Right forelimb (tissue), 1 donor: ENCODE measurements around the gene BMAL1.

Experiments used
- DNase-seq: peaks from one replicate; pipeline ENCODE4 v3.0.0-alpha.2; 2018

The BMAL1 gene

GRCh38 chr11:13318498-13319295 is 41.1 kb downstream of the BMAL1 start:
- DNase-seq, result no peak

GRCh38 chr11:13320688-13321087 is 43.1 kb downstream of the BMAL1 start:
- DNase-seq, result no peak

- no peak for DNase-seq
Observed at GRCh38 chr11:13321431-13321830, 43.8 kb downstream of the BMAL1 start.

DNA sequence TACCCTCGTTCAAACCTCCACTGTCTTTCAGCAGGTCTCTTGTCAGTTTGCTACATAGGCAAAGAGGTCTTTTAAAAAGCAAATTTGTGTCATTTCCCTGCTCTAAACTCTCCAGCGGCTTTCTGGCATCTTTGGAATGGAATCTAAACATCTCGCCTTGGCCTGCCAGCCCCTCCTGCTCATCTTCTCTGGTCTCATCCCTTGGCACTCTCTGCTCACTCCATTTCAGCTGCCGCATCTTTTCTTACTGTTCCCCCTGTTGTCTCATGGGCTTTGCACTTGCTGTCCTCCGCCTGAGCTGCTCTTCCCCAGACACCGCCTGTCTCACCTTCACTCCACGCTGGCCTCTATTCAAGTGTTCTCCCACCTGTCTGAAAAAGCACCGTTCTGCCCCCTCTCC is 46.6 kb downstream of the BMAL1 start:
- no peak for DNase-seq

DNA sequence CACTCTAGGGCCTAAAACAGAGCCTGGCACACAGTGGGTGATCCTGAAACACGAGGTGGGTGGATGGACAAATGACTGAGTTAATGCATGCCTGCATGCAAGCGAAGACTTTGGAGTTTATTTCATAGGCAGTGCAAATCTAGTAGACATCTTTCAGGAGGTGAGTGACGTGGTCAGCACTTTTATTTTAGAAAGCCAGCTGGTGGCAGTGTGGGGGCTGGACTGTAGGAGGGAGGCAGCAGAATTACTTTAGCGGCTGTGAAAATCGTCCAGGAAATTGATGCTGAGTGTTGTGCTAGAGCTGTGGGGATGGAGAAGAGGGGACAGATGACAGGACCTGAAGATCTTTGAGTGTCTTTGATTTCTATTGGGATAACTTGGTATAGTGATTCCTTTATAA is 47.1 kb downstream of the BMAL1 start:
- DNase-seq, result no peak

DNA sequence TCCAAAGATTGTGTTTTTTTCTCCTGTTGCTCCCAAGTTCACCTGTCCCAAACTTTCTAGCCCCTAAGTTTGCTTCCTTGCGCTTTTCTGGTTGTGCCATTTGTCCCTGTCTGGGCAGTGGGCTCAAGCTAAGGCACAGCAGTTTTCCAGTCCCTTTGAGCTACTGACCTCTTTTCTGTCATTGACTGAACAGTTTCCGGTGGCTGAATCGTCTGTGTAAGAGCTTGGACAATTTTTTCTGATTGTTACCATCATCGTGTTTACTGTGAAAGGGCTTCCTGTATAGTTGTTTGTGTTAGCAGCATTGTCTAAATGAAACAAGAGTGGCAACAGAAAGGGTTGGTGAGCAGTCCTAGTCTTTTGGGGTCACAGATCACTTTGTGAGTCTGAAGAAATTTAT is 49.8 kb downstream of the BMAL1 start:
- no peak for DNase-seq

- no peak for DNase-seq
Observed at GRCh38 chr11:13328286-13328685, 50.7 kb downstream of the BMAL1 start.

DNA sequence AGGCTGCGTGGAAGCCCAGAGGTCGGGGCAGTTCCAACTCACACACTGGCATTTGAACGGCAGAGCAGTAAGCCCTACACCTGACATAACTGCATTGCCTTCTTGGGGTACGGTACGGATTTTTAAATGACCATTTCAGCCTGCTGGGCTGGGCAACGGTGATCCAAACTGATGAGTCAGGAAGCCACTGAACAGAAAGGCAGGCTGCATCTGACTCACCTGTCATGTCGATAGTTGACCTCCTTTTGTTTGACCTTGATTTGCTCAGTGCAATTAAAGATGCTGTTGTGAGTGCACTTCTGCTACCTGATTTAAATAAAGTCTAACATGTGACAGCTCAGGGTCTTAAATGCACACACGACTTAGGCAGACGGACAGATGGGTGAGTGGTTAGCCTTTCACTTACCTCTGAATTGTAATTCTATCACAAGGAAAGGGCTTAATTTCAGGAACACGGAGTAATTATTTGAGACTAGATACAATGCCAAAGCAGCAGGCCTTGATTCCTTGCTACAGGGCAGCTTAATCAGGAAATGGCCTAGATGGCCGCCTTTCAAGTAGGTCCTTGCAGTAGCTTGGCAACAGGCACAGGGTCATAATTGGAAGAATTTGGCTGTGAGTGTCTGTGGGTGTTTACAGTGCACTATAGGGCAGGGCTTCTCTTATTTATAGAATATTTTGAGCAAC is 52.2 kb downstream of the BMAL1 start:
- DNase-seq, result no peak

- DNase-seq, result no peak
Observed at GRCh38 chr11:13332124-13332523, 54.5 kb downstream of the BMAL1 start.

- DNase-seq, result no peak
Observed at GRCh38 chr11:13333456-13333957, 55.9 kb downstream of the BMAL1 start.

DNA sequence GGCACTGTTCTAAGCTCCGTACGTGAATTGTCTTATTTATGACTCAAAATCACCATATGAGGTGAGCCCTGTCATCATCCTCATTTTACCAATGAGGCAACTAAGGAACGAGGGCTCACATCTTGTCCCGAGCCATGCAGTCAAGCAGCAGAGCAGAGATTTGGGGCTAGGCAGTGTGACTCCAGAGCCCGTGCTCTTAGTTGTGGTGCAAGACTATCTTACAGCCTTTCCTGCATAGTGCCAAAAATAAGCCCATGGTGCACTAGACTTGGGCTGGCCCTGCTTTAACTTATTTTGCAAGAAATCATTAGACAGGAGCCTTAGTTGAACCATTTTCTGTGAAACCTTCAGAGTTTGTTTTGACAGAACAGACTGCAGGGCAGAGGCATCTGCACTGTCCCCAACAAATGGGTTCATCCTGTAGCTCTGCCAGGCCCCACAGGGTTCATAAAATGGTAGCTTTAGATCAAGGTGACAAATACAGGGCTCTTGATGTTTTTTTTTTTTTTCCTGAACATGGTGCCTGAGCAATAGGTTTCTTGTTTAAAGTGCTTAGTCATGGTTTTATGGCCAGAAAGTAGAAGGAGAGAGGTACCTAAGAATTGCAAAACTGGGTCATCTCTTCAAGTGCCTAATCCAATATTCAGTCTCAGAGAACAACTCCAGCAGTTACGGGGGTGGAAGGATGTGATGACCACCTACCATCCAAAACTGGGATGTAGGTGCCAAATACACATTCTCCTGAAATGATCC is 56.6 kb downstream of the BMAL1 start:
- DNase-seq, result no peak

GRCh38 chr11:13335319-13335718 is 57.7 kb downstream of the BMAL1 start:
- peak; percentile 56 for DNase-seq

DNA sequence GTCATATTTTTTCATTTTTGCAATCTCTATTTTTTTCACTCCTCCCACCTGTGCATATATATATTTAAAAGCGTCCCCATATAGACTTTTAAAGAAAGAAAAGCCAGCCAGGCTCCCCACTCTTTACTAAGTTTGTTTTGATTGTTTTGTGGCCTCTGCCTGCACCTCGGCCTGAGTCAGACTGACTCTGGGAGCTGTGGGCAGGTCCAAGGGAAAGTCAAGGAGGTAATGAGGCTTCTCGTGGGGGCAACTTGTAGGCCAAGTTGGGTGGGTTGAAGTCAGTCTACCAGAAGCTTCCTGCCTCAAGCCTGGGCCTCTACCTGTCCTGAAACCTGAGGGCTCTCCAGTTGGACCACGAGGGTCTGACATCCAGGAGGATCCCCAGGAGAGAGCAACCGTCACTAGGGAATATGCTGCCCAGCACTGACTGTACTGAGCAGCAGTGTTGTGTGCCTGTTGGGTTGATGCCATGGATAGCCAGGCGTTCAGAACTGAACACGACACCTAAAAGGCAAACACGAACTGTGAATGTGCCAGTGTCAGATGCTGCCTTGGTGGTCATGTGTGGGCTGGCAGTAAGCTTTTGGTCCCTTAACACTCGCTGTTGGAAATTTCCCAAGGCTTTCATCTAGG is 58.8 kb downstream of the BMAL1 start:
- no peak for DNase-seq

DNA sequence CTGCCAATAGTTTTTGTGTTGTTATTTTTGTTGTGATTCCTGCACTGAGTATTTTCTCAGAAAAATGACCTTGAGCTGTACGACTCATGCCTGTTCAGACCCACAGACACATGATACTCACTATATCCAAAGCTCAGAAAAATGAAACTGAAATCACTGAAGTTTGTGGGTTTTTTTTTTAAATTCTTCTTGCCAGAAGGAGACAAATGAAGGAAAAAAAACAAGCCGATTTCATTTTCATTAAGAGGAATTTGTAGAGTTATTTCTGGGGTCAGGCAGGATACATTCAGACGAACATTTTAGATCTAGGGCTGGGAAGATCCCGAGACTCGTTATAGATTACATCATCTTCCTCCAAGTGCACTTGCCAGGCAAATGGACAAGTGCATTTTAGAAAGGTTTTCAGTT is 60.4 kb downstream of the BMAL1 start:
- no peak for DNase-seq

DNA sequence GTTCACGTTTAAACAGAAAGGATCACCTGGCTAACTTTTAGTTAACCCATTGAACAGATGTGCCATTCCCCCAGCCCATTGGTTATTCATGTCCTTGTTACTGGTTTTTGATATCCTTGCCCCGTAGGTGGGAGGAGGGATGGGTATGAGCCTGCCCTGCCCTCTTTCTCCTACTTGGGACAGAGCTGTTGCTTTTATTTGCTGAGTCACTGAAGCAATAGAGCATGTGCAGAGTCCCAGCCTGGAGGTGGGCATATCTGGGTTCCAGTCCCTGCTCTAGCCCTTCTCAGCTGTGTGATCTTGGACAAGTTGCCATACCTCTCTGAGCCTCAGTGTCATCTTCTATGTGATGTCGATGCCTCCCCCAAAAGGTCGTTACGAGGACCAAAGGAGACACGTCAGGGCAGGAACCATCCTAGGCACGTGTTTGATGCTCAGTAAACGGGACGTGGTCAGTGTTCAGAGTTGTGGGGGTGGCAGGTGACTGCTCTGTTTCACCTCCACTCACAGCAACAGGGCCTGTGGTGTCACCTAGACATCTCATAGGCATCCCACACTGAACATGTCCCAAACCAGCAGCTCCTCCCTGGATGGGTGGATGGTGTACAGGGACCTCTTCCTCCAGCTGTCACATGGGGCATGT is 61.0 kb downstream of the BMAL1 start:
- no peak for DNase-seq

GRCh38 chr11:13339195-13340153 is 61.9 kb downstream of the BMAL1 start:
- no peak for DNase-seq

DNA sequence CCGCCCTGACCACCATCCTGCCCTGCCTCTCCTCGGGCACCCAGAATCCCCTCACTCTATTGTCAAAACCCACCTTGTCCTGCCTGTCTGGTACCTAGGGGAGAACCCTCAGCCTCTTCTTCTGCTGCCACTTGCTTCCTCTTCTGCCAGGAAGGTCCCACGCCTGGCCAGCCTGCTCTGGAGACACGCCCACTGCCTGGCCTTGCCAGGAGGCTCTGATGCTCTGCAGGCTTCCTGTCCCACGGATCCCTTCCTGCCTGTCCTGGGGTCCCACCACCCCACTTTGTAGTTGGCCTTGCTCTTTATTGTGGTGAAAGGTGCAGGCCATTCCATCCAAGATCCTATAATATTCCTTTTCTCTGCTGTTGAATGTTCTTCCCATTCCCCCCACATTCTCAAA is 63.4 kb downstream of the BMAL1 start:
- DNase-seq, result no peak

DNA sequence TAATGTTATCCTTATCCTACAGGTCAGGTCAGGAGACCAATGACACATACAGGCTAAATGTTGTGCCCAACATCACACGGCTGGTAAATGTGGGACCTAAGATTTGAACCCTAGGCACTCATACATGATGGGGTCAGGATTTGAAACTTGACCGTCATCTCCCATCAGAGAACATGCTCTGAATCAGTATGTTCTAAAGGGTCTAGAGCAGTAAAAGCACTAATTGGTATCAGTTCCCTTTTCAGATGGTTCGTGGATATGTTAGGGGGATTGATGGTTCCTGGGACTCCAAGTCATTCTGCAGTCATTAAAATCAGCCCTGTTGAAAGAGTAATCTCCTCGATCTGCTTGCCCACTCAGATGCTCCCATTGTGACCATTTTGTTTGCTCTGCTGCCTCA is 65.5 kb downstream of the BMAL1 start:
- no peak for DNase-seq

DNA sequence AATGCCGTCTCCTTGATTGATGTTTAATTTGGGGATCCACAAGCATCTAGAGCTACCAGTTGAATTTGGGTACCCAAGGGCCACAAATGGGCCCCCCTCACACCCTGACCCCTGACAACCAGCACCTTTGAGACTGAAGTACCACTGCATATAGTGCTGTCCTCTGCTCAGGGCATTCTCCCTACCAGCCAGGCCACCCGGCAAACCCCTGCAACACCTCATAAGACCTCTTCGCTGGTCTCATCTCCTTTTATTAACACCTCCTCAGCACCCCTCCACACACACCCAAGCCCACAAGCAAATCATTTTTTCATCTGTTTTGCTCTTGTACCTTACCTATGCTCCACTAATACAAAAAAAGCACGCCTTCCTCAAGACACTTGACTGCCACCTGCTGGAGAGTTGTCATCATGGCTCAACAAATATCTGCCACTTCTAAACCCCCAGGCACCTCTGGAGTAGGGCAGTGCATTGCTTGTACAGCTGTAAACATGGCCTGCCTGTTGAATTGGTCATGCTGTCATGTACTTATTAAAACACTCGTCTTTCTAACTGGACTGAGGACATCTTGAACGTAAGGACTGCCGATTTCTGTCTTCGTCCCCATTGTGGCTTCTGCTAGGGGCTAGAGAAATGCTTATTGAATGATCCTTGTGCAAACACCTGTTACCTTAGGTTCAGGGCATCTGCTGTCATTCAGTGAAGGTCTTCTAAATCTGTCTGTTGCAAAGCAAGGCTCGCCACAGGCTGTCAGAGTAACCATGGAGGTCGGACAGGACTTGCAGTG is 66.5 kb downstream of the BMAL1 start:
- peak; percentile 73 for DNase-seq

GRCh38 chr11:13344818-13345217 is 67.2 kb downstream of the BMAL1 start:
- no peak for DNase-seq

DNA sequence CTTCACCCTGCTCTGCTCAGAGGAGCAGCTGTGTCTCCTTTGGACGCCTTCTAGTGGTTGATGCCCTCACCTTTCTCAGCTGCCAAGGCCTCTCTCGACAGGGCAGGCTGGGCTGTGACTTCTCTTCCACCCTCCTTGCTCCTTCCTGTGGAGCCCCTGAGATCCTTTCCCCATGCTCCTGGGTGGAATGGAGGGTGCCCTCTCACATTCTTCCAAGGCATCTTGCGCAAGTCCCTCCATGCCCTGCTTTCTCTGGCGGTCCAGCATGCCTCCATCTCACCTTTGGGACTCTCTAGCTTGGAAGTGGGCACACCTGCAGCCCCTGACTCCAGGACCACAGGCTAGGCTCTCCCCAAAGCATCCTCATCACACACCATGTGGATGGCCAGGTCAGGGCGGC is 68.9 kb downstream of the BMAL1 start:
- DNase-seq, result no peak
